K562 (cell line): ENCODE results near the gene YIPF4. TPM values are rescaled to one million over a fixed set of nuclear protein-coding genes. Genes with fewer than 3 reads are reported as not detected.

Source experiments
- ARID3B ChIP-seq: fragments of 250-450 bp; sonication (Bioruptor Pico); IDR thresholded peaks from 2 replicates; pipeline ENCODE4 v1.4.0; 2020; ENCODE audit warnings: borderline replicate concordance
- CHD4 ChIP-seq: fragments of 200-600 bp; sonication (generic); IDR thresholded peaks from 3 replicates; pipeline ENCODE4 v1.6.1; 2012; ENCODE audit warnings: low read depth, mild to moderate bottlenecking, mixed read lengths, low read length, inconsistent platforms; ENCODE audit not compliant: insufficient read depth, insufficient replicate concordance, poor library complexity, severe bottlenecking
- CTCFL ChIP-seq: IDR thresholded peaks from 2 replicates; pipeline ENCODE4 v1.6.1; 2011; ENCODE audit warnings: borderline replicate concordance, low read depth, mild to moderate bottlenecking, moderate library complexity, low read length; ENCODE audit not compliant: insufficient read depth, poor library complexity, severe bottlenecking
- ERF ChIP-seq: fragments of 450-650 bp; formaldehyde crosslinking; IDR thresholded peaks from 2 replicates; pipeline ENCODE4 v1.4.0; 2020; ENCODE audit warnings: mild to moderate bottlenecking, mixed read lengths
- MTA3 ChIP-seq: fragments of 450-650 bp; formaldehyde crosslinking; IDR thresholded peaks from 2 replicates; pipeline ENCODE4 v1.6.1; 2017; ENCODE audit warnings: mild to moderate bottlenecking, borderline replicate concordance
- PPARD ChIP-seq: fragments of 250-450 bp; sonication (Bioruptor Pico); IDR thresholded peaks from 2 replicates; pipeline ENCODE4 v1.8.0; 2022; ENCODE audit warnings: inconsistent platforms, mild to moderate bottlenecking, moderate library complexity
- RBM34 ChIP-seq: fragments of 200-400 bp; formaldehyde crosslinking; IDR thresholded peaks from 2 replicates; pipeline ENCODE4 v1.6.1; 2018; ENCODE audit warnings: low read length, borderline replicate concordance; ENCODE audit not compliant: insufficient read depth
- TAL1 ChIP-seq: fragments of 450-650 bp; IDR thresholded peaks from 2 replicates; pipeline ENCODE4 v1.6.1; 2016; ENCODE audit warnings: mild to moderate bottlenecking
- TEAD2 ChIP-seq: fragments of 450-650 bp; IDR thresholded peaks from 2 replicates; pipeline ENCODE4 v1.6.1; 2016; ENCODE audit warnings: missing genetic modification characterization, control low read depth, missing compliant biosample characterization
- ZNF280A ChIP-seq: fragments of 450-650 bp; IDR thresholded peaks from 2 replicates; pipeline ENCODE4 v1.6.1; 2018; ENCODE audit warnings: mild to moderate bottlenecking, low read depth; ENCODE audit not compliant: partially characterized antibody
- ZNF512 ChIP-seq: IDR thresholded peaks from 2 replicates; pipeline ENCODE4 v1.6.1; 2016; ENCODE audit warnings: missing genetic modification characterization, missing compliant biosample characterization
- ZNF707 ChIP-seq: fragments of 250-450 bp; sonication (Bioruptor Pico); conservative IDR thresholded peaks from 2 replicates; pipeline ENCODE4 v1.8.0; 2022; ENCODE audit warnings: inconsistent platforms, mild to moderate bottlenecking, moderate library complexity
- polyA plus RNA-seq, 8 experiments: library from polyadenylated mRNA; depleted of rRNA in 4 of 8; stranded (reverse) in 5 of 8; unstranded in 3 of 8; fragments of >200 nt; fragmentation: Nextera tagmentation in 2 of 8; fragmentation: Illumina TruSeq in 1 of 8; extraction: Ambion mirVana in 2 of 8; extraction: Trizol in 1 of 8; gene quantifications; 2 replicates each; pipeline versions ENCODE4 v1.2.1 to v1.2.3, GENCODE V29; 2011 to 2014; ENCODE audit warnings: inconsistent platforms in 1 of 8, missing spikeins in 1 of 8
- total RNA-seq, 7 experiments: library from RNA; depleted of rRNA in 6 of 7; stranded (reverse); fragments of >200 nt in 6 of 7; fragmentation: Illumina TruSeq in 2 of 7; extraction: Trizol in 2 of 7; gene quantifications; 2 replicates each; pipeline versions ENCODE4 v1.2.1 to v1.2.3, GENCODE V29; 2011 to 2021; ENCODE audit warnings: low replicate concordance in 1 of 7
- TF ChIP-seq, protein P1 (sequence below): fragments of 250-450 bp; sonication (Bioruptor Pico); IDR thresholded peaks from 2 replicates; pipeline ENCODE4 v1.5.0; 2021; ENCODE audit warnings: mild to moderate bottlenecking, moderate library complexity
- TF ChIP-seq, protein P2 (sequence below): fragments of 450-650 bp; conservative IDR thresholded peaks from 2 replicates; pipeline ENCODE4 v1.6.1; 2016; ENCODE audit warnings: missing genetic modification characterization, low read depth, mild to moderate bottlenecking, missing compliant biosample characterization, moderate library complexity

The YIPF4 gene
- total and polyA plus RNA-seq, 9 of the 15 experiments (the other 6 are each of a cell fraction or from before 2014, with no cell fraction given), result 4.9 to 46.9 (median 17.5) TPM

DNA sequence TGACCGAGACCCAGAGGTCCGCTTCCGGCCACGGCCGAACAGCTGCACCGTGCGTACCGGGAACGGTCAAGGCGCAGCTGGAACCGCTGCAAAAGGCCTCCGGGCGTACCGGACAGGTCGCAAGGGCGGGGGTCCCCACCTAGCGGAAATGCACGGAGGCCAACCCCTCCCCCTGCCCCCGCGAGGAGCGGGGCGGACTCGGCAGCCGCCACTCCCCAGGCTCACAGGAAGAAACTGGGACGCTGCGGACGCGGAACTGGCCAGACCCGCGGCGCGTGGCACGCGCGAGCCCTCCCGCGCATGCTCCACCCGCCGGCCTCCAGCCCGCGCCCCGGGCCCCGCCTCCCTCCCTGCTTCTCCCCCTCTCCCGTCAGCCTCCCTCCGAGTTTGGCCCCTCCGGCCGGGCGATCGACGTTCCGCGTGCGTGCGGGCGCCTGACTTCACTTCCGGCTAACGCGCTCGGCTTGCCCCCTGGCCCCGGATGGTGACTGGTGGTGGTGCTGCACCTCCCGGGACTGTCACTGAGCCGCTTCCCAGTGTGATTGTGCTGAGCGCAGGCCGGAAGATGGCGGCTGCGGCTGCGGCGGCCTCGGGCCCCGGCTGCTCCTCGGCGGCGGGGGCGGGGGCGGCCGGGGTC is 79.1 kb downstream of the YIPF4 start, which contains the start of gene BIRC6 (continued):
- TF ChIP-seq TEAD2 (tag) (no peak), ARID3B (CRISPR knock-in tag) (no peak), CHD4 (no peak), MTA3 (peak; percentile 86; the same call in 1 of the 2 replicates), ZNF707 (no peak), PPARD (CRISPR knock-in tag) (no peak), RBM34 (no peak), ERF (CRISPR knock-in tag) (peak; percentile 79), ZNF512 (no peak), TAL1 (no peak), ZNF280A (no peak), CTCFL (no peak)
- TF ChIP-seq, protein P1, sequence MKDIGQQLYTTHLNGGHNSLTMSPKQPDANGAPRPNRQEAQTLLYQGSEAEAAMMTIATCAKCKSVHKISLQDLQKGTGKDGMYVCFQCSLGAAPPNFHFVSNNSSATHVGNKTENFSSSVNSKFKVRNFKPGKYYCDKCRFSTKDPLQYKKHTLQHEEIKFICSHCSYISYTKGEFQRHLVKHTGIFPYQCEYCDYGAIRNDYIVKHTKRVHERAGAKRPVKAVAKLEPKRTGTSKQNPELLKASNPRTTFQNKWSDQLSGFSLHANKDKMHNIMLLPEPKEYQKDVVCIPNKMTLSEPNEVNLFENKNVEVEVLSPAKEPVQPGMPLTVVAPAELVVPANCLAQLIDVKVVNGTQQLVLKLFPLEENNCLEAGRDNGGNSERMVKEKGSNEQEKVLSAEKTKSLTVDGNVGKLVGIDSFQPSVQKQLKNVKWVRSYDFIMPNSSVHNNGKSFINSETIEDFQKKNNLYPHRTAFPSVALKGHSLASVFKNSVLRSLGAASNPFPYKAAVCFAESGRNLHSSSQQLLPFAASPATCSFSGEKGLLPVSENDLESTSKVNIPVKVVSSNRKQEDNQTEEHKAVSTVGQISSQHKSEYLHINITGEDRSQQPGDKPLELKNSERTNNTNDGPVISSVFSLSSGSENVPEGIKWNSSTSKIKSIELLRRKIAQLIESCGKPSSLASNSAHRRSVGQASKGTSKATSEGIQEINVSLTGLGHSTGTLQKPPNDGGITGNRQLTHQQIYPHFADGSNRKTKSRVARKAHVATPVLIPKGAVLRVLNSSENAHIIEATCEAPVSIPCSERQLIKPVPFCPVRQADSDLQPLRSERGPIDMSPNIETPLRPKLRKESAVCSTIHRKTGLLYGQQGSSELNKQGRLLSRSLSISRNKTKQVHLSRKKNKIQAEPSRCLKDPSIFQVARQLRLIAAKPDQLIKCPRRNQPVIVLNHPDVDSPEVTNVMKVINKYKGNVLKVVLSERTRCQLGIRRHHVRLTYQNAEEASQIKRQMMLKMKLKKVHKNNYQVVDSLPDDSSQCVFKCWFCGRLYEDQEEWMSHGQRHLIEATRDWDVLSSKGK, result no peak
- TF ChIP-seq, protein P2, sequence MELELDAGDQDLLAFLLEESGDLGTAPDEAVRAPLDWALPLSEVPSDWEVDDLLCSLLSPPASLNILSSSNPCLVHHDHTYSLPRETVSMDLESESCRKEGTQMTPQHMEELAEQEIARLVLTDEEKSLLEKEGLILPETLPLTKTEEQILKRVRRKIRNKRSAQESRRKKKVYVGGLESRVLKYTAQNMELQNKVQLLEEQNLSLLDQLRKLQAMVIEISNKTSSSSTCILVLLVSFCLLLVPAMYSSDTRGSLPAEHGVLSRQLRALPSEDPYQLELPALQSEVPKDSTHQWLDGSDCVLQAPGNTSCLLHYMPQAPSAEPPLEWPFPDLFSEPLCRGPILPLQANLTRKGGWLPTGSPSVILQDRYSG (tag), result no peak
